HG03342 (cell line): ENCODE data around the gene DGKZ.
A peak's percentile ranks its signal among the peaks of the same experiment; 100 is the strongest.

Source experiments
- ATAC-seq: cut with Tn5 transposase; IDR thresholded peaks from one replicate; pipeline ENCODE4 v1.9.1; 2021; ENCODE audit warnings: mild to moderate bottlenecking, moderate library complexity; ENCODE audit not compliant: unreplicated experiment

The DGKZ gene

DNA sequence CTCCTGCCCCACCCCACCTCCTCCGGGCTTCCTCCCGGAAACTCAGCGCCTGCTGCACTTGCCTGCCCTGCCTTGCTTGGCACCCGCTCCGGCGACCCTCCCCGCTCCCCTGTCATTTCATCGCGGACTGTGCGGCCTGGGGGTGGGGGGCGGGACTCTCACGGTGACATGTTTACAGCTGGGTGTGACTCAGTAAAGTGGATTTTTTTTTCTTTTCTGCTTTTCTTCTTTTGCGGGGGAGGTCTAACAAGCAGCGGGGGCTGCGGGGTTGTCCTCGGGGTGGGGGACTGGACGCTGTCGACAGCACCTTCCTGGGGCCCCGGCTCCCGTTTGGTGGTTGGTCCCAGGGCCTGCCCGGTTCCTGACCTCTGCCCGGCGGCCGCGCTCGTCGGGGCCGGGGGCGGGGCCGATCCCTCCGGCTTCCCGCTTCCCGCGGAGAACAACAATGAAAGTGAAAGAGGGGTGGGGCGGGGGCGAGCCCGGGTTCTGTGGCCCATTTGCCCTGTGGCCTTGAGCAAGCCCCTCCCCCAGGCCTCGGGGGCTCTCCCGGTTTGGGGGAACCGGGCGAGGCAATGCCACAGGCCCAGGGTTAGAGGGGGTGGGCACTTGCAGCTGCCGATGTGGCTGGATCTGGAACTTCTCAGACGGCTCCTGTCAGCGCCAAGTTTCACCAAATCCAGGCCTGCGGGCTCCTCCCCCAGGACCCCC lies 33.2 kb downstream of the DGKZ start:
- no peak for ATAC-seq

DNA sequence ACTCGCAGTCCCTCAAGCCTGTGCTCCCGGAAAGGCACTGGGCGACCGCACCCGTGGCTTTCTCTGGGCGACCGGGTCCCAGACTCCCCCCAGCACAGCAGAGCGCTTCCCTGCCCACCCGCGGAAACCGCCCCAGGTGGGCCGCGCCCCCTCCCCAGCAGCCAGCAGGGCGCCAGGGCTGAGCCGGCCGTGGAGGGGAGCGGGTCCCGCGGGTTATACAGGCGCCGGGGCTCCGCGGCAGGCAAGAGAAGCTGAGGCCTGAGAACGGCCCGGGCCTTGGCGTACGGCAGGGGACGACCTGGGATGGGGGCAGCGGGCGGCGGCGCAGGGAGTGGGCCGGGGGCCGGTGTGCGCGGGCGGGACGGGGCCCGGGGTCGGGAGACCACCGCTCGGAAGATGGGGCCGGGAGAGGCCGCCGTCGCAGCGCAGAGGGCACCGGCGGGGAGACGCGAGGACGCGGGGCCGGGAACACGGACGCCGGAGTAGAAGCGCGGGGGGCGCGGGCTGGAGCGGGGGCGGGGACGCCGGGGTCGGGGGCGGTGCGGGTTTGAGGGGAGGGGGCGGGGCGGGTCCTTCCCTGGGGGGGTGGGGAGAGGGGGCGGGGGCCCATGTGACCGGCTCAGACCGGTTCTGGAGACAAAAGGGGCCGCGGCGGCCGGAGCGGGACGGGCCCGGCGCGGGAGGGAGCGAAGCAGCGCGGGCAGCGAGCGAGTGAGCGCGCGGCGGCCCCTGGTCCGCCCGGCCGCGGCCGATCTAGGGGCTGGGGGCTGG lies 34.0 kb downstream of the DGKZ start, which contains the start of gene MDK:
Gene MDK (plus strand): TSS at position 622 of the 771 bp plus-strand sequence. CDS start 389 bp downstream, outside the sequence.
- ATAC-seq = no peak

DNA sequence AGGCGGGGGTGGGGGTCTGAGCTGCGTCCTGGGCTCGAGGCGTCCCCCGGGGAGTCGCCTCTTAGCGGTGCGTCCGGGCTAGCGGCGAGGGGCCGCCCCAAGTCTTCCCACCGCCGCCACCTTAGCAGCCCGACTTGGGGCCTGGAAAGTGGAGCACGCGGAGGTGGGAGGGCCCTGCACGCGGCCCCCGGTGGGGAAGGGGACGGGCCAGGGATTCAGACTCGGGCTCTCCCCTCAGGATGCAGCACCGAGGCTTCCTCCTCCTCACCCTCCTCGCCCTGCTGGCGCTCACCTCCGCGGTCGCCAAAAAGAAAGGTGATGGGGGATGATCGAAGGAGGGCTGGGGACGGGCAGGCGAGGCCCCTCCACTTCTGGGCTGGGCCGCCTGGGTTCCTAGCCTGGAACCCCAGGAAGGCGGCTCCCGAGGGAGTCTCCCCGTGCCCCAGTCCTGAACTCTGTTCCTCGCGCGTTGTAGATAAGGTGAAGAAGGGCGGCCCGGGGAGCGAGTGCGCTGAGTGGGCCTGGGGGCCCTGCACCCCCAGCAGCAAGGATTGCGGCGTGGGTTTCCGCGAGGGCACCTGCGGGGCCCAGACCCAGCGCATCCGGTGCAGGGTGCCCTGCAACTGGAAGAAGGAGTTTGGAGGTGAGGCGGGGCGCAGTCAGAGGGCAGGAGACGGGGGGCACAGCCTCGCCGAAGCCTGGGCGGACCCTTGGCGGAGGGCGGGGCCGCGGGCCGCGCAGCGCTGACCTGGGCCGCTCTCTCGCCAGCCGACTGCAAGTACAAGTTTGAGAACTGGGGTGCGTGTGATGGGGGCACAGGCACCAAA lies 34.8 kb downstream of the DGKZ start:
- no peak for ATAC-seq

DNA sequence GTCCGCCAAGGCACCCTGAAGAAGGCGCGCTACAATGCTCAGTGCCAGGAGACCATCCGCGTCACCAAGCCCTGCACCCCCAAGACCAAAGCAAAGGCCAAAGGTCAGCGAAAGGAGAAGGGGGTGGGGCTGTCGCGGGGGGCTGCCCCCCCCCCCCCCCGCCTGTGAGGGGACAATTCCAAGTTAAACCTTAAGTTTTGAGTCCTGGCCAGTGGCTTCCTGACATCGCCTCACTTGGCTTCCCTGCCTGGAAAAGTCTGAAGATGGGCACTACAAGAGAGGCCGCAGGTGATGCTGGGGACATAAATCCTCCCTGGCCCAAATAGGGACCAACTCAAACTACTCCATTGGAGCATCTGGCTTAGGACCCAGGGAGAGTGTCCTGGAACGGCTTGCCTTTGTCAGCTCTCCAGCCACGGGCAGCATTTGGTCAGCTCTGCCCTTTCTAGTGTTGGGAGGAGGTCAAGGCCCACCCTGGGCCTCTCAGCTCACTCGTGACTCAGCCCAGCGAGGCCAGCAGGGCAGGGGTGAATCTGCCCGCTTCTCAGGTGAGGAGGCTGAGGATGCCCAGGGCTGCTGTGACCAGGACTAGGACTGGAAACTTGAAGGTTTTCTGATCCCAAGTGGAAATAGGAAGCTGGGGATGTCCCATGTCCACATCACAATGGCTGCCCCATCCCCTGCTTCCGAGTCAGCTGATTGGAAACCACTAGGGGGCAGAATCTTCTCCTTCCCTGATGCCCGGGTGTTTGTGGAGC lies 35.6 kb downstream of the DGKZ start:
- ATAC-seq = no peak

DNA sequence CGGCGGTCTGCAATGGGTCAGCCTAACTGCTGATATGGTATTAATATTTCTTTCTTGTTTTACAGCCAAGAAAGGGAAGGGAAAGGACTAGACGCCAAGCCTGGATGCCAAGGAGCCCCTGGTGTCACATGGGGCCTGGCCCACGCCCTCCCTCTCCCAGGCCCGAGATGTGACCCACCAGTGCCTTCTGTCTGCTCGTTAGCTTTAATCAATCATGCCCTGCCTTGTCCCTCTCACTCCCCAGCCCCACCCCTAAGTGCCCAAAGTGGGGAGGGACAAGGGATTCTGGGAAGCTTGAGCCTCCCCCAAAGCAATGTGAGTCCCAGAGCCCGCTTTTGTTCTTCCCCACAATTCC lies 36.1 kb downstream of the DGKZ start:
- ATAC-seq = no peak

DNA sequence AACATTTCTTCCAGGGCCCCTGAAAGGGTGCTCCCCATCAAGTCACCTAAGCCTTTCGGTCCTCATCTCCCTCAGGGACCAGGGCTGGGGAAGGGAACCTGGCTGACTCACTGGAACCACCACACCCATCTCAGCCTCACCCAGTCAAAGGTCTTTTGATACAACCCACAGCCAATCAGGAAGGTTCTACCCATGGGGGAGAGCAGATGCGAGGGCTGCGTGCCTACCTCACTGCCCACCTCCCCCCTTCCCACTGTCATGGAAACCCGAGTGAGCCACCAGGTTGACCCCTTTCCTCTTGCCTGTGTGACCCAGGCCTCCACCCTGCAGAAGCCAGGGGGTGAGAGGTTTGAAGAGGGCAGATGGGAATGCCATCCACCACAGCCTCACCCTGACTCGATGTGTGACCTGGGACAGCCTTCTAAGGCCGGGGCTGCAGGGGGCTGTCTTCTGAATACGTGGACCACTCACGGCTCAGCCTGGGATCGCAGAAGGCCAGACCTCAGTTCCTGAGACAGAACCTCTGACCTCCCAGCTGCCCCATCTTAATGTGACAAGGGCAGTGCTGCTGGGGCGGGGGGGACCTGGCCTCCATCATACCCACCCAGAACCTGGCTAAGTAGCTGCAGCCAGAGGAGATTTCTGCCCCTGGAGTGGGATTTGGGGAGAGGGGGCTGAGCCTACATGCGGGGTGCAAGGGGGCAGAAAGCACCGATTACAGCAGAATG lies 36.9 kb downstream of the DGKZ start:
- ATAC-seq = no peak

DNA sequence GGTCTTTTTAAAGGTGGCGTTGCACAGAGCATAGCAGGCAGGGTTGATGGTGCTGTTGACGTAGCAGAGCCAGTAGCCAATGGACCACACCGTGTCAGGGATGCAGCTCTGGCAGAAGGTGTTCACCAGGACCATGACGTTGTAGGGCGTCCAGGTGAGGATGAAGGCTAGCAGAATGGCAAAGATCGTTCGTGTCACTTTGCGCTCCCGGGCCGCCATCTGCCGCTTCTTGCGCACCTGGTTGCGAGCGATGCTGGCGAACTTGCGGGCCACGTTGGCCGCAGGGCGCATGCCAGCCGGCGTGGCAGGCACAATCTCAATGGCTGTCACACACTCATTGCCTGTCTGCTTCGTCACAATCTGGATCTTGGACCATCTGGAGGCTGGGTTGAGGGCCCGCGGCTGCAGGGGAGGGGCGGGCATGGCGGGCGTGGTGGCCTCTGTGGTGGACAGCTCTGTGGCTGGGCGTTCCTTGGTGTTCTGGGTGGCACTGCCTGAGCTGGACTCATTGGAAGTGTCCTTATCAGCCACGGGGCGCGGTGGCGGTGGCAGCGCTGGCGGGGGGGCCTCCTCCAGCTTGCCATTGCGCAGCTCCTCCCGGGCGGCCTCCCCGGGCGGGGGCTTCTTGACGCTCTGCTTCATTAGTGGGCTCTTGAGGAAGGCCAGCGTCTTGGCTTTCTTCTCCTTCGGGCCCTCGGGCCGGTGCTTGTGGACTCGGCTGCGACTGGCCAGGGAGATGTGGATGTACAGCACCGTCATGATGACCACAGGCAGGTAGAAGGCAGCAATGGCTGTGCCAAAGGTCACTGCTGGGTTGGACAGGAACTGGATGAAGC lies 38.1 kb downstream of the DGKZ start:
- no peak for ATAC-seq

DNA sequence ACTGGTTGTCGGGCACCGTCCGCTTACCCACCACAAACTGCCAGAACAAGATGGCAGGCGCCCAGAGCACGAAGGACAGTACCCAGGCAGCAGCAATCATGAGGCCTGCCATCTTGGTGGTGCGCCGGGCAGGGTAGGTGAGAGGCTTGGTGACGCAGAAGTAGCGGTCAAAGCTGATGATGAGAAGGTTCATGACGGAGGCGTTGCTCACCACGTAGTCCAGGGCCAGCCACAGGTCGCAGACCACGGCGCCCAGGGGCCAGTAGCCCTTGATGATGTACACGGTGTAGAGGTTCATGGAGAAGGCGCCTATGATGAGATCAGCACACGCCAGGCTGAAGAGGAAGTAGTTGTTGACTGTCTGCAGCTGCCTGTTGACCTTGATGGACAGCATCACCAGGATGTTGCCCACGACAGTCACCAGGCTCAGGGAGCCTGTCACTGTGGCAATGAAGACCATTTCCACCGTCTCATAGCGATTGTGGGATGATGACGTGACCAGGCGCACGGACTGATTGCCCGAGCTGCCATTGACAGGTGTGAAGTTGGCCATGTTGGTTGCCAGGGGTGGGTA lies 38.8 kb downstream of the DGKZ start:
- no peak for ATAC-seq

DNA sequence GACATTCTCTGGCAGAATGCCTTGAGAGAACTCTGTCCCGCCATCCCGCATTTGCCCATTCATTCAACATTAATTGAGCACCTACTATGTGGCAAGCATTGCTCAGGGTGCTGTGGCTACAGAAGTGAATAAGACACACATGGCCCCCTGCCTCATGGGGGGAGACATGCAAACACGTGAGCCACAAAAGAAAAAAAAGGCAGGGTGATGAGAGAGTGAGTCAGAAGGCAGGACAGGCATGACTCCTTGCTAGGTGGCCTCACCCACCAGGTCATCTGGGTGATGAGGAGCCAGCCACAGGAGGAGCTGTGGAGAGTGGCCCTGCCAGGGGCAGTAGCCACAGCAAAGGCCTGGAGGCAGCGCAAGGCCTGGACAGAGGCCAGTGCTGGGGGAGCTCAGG lies 39.4 kb downstream of the DGKZ start:
- no peak for ATAC-seq

DNA sequence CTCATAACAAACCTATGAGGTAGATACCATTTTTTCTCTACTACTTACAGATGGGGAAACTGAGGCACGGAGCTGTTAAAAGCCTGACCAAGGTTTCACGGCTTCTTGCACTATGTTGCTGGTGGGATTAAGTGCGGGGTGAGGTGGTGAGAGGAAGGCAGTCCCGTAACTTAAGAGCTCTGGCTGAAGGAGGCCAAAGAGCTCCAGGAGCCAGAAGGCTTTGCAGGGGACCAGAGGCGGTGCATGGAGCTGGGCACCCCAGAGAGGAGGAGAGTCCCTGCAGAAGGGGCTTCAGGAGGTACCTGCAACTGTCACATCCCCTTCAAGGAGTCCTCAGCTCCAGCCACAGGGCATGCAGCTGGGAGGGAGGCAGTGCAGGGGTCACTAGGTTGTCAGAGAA lies 40.2 kb downstream of the DGKZ start:
- ATAC-seq = no peak

DNA sequence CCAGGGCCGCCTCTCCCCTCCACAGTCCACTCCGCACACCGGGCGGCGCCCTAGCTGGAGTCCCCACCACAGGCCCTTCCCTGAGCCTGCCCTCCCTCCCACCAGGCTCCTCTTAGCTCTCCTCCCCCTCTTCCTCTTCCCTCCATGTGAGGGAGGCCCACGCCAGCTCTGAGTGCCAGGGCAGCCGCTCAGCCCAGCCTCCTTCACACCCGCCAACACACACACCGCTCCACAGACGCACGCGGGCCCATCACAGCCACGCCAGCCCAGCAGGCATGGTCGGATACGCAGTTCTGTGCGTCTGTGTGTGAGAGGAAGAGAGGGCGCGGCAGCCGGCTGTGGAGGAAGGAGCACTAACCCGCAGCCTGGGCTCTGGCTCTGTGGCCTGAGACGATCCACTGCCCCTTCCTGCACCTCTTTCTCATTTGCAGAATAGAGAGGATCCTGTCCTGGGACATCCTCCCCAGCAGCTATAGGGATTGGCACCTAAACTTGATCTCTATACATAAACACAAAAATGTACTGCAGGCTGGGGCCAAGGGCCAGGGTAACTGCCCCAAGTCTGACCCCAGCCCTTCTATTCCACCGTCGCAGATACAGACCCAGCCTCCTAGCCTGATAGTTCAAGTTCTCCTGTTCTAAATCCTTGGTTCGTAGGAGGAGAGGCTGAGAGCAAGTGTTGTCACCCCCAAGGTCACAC lies 40.8 kb downstream of the DGKZ start:
- no peak for ATAC-seq

DNA sequence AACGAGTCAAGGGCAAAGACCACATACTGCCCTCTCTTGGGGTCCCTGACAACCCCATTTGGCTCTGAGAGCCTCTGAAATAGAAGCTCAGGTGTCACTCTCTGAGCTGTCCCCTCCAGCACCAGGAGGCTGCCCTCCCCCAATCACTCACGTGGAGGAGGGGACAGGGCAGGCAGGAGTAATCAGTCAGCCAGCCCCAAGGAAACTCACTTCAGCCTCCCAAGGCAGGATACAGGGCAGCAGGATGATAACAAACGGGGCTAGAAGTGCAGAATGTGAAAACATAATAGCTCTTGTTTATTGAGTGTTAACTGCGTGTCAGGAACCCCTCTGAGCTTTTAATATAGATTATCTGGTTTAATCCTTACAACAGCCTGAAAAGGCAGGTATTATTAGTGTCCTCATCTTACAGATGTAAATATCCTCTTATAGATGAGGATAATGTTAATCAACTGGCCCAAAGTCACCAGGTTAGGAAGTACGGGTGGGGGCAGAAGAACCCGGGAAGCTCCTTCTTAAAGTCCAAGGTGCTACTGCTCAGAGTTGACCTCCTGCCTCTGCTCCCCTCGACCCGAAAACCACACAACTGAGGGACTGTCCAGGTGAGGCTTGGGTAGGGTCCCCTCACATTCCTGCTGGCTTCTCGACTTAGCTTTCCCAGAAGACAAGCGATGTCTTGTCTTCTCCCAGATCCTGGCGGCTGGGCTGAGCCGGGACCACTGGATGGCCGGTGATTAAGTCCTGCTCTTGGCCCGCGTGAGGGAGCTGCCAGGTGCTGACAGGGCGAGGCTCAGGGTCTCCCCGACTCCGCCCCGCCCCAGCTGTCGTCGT lies 41.6 kb downstream of the DGKZ start:
- no peak for ATAC-seq

DNA sequence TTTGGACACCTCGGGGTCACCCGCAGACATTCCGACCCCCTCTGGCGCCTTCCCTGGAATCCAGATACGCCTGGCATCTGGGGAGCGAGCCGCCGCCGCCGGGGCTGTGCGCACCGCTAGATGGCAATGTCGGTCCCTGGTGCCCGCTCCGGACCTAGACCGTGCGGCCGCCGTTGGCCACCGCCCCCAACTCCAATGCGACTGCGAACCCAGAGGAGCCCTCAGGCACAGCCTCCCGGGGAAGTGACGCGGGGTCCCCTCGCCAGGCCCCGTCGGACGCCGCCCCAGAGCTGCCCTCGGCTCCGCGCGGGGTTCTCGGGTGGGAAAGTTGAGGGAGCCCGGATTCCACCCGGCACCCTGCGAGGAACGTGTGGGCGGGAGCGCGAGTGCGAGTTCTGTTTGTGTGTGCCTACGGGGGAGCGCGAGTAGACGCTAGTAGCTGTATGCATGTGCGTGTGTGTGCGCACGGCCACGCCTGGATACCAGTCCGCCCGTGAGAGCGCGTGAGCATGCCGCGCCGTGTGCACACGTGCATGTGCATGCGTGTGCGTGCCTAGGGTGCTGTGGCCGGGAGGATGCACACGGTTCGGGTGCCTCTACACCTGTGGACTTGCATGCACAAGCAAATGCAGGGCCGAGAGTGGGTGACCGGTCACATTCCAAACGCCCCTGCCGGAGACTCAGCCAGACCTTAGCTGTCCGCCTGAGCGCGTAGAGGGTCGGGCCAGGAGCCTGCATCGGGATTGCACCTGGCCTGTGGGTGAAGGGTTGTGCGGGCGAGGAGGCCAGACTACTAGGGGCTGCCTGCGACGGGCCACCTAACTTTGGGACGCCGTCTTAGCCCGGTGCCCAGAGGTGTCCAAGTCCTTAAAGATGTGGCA lies 42.4 kb downstream of the DGKZ start:
- peak; percentile 41 for ATAC-seq

DNA sequence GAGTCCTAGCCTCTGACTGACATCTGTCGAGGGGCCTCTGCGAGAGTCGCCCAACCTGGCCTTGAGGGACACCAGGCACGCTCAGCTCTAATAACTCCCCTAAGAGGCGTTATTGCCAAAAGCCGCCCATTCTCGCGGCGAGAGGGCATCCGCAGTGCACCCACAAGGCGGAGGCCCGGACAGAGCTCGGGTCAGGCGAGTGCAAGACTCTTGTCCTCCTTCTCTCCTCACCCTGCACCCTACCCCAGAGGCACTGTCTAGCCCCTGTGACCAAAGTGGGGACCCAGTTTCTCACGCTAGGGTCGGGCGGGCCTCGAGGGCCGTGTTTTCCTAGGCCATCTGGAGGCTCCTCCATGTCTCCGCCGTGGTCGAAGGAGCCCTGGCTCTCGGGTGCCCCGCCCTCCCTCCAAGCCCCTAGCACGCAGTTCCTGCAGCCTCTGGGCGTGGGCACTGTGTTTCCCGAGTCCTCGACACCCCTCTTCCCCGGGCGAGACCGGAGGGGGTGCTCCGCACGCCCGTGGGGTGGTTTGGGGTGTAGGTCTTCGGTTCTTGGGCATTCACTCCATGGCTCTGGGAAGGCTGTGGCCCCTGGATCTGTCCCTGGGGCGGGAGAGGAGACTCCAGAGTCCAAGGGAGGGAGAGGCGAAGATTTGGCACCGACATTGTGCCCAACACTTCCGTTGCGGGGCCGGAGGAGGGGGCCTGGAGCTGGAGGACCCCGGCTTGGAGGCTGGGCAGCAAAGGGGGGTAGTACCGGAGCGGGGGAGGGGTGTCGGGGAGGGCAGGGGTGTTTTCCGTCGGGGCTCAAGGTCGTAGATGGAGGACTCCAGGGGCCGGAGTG lies 43.3 kb downstream of the DGKZ start:
- no peak for ATAC-seq

DNA sequence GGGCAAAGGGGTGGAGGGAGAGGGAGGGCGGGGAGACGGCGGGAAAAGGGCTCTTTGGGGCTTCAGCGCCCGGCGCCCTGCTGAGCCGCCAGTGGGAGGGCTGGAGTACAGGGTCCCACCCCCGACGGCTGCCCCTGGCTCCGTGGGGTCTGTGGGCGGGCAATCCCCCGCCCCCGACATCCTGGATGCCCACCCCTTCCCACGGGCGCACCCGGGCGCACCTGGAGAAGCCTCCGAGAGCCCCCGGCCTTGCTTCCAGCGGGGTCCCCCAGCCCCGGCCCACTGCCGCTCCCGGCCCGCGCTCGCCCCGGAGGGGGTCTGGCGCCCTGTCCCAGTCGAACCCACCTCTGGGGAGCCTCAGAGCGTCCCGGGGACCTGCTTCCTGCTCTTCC lies 43.9 kb downstream of the DGKZ start:
- no peak for ATAC-seq
